HepG2 (cell line): Measurements from ENCODE around the gene PPP1R1B. TPM values are rescaled to one million over a fixed set of nuclear protein-coding genes. Genes with fewer than 3 reads are reported as not detected.

Source experiments
- ATAC-seq: fragments of 200-7000 bp; cut with Tn5 transposase; 3 replicates; pipeline ENCODE4 v1.9.1; 2020; ENCODE audit warnings: mild to moderate bottlenecking, moderate library complexity
- BruUV-seq: library from RNA; stranded (reverse); fragments of 400-500 nt; replicated peaks from 2 replicates; lab custom pipeline; 2021; lab: Mats Ljungman, UMichigan
- CTCF ChIA-PET: fragments of 300-600 bp; formaldehyde crosslinking; extraction: SDS; loops from one replicate; lab custom pipeline; 2021; ENCODE audit warnings: low total read pairs, inconsistent platforms, low intra/inter-chr PET ratio; lab: Yijun Ruan, JAX
- POLR2A ChIA-PET: fragments of 350-600 bp; sonication (Branson Sonifier 250); formaldehyde crosslinking; loops from one replicate; lab custom pipeline; 2020; ENCODE audit warnings: antibody characterized with exemption, inconsistent platforms; lab: Yijun Ruan, JAX
- DNase-seq: peaks from one replicate; pipeline ENCODE4 v3.0.0-alpha.2; 2015; ENCODE audit warnings: low spot score
- FAIRE-seq: peaks from 3 replicates; lab custom pipeline; 2011; peaks lifted over from hg19 to GRCh38; lab: Jason Lieb, UNC
- H2AFZ ChIP-seq: one replicate; pipeline ENCODE4 v1.6.1; 2011; ENCODE audit warnings: low read length, inconsistent platforms
- H3K27ac ChIP-seq: fragments of 300-600 bp; 3 replicates; pipeline ENCODE4 v1.8.0; 2011; ENCODE audit warnings: mixed run types, mild to moderate bottlenecking, mixed read lengths, low read length, inconsistent platforms; ENCODE audit not compliant: insufficient read depth; ENCODE audit errors: extremely low read length
- H3K27me3 ChIP-seq, 2 experiments: fragments of 200-600 bp in 1 of 2; 2 replicates in 1 of 2; 3 replicates in 1 of 2; pipeline versions ENCODE4 v1.6.0 to v1.8.0; 2011; ENCODE audit warnings: low read length in 2 of 2, mild to moderate bottlenecking in 2 of 2, moderate library complexity in 2 of 2, inconsistent platforms in 1 of 2; ENCODE audit not compliant: insufficient read depth in 2 of 2, control insufficient read depth in 1 of 2
- H3K36me3 ChIP-seq, 2 experiments: fragments of 200-600 bp in 1 of 2; replicated peaks in 1 of 2; 2 replicates in 1 of 2; 3 replicates in 1 of 2; pipeline versions ENCODE4 v1.5.1 to v1.8.0; 2011; ENCODE audit warnings: low read length in 2 of 2, inconsistent platforms in 1 of 2; ENCODE audit not compliant: insufficient read depth in 2 of 2, control insufficient read depth in 1 of 2
- H3K4me1 ChIP-seq: 2 replicates; pipeline ENCODE4 v1.5.1; 2012; ENCODE audit warnings: low read length, inconsistent platforms; ENCODE audit not compliant: insufficient read depth
- H3K4me2 ChIP-seq: 2 replicates; pipeline ENCODE4 v1.6.0; 2011; ENCODE audit warnings: low read depth, low read length, inconsistent platforms
- H3K4me3 ChIP-seq, 3 experiments: fragments of 200-600 bp in 1 of 3; sonication (generic), shearing (Covaris generic) in 1 of 3; replicated peaks in 1 of 3; 2 replicates each; pipeline ENCODE4 v1.5.1; 2011 to 2016; ENCODE audit warnings: low read length in 3 of 3, inconsistent platforms in 2 of 3, low read depth in 2 of 3, mild to moderate bottlenecking in 2 of 3, control low read depth in 1 of 3, mixed read lengths in 1 of 3; ENCODE audit not compliant: insufficient read depth in 1 of 3
- H3K79me2 ChIP-seq: one replicate; pipeline ENCODE4 v1.6.1; 2011; ENCODE audit warnings: low read length, inconsistent platforms; ENCODE audit not compliant: insufficient read depth
- H3K9ac ChIP-seq: 2 replicates; pipeline ENCODE4 v1.6.0; 2011; ENCODE audit warnings: mild to moderate bottlenecking, low read depth, low read length, inconsistent platforms; ENCODE audit not compliant: insufficient read depth
- H3K9me3 ChIP-seq: 2 replicates; pipeline ENCODE4 v1.5.1; 2012; ENCODE audit warnings: mild to moderate bottlenecking, low read length
- H4K20me1 ChIP-seq: 2 replicates; pipeline ENCODE4 v1.6.0; 2011; ENCODE audit warnings: inconsistent platforms, mild to moderate bottlenecking, low read length, moderate library complexity; ENCODE audit not compliant: insufficient read depth
- DNMT3B ChIP-seq: conservative IDR thresholded peaks from 2 replicates; pipeline ENCODE4 v1.6.1; 2016; ENCODE audit warnings: missing biosample characterization, control low read depth
- EP300 ChIP-seq, 3 experiments: sonication (generic) in 1 of 3; formaldehyde crosslinking in 1 of 3; IDR thresholded peaks; 2 replicates each; pipeline versions ENCODE4 v1.5.1 to v1.6.1; 2011 to 2020; ENCODE audit warnings: low read depth in 2 of 3, low read length in 2 of 3, borderline replicate concordance in 1 of 3, improper control_type of control experiment in 1 of 3, mild to moderate bottlenecking in 1 of 3, missing genetic modification reagents in 1 of 3, moderate library complexity in 1 of 3
- MIER3 ChIP-seq: IDR thresholded peaks from 2 replicates; pipeline ENCODE4 v1.6.1; 2016; ENCODE audit warnings: missing compliant biosample characterization, borderline replicate concordance
- MTF1 ChIP-seq: sonication (generic); formaldehyde crosslinking; IDR thresholded peaks from 2 replicates; pipeline ENCODE4 v1.5.0; 2020; ENCODE audit warnings: missing genetic modification reagents
- NR2F6 ChIP-seq, 2 experiments: IDR thresholded peaks; 2 replicates each; pipeline ENCODE4 v1.6.1; 2016; ENCODE audit warnings: antibody characterized with exemption in 1 of 2, mild to moderate bottlenecking in 1 of 2
- RELA ChIP-seq: sonication (generic); formaldehyde crosslinking; IDR thresholded peaks from 2 replicates; pipeline ENCODE4 v1.4.0; 2020; ENCODE audit warnings: missing genetic modification reagents
- RXRB ChIP-seq: IDR thresholded peaks from 2 replicates; pipeline ENCODE4 v1.6.1; 2016; ENCODE audit warnings: borderline replicate concordance, missing genetic modification reagents, missing compliant biosample characterization
- XRCC5 ChIP-seq: fragments of 200-400 bp; formaldehyde crosslinking; optimal IDR thresholded peaks from 2 replicates; pipeline ENCODE3; 2017; ENCODE audit warnings: mild to moderate bottlenecking, low read length
- ZBTB7B ChIP-seq: sonication (generic); formaldehyde crosslinking; IDR thresholded peaks from 2 replicates; pipeline ENCODE4 v1.4.0; 2020; ENCODE audit warnings: missing genetic modification reagents
- ZFP91 ChIP-seq: sonication (generic); formaldehyde crosslinking; IDR thresholded peaks from 2 replicates; pipeline ENCODE4 v1.9.0; 2022; ENCODE audit warnings: missing genetic modification reagents, mild to moderate bottlenecking, borderline replicate concordance
- ZNF205 ChIP-seq: IDR thresholded peaks from 2 replicates; pipeline ENCODE4 v1.6.1; 2018; ENCODE audit warnings: missing biosample characterization, missing genetic modification reagents
- ZNF256 ChIP-seq: sonication (generic); formaldehyde crosslinking; conservative IDR thresholded peaks from 2 replicates; pipeline ENCODE4 v1.4.0; 2020; ENCODE audit warnings: missing genetic modification reagents
- WGBS: methylation state at CpG from one replicate; pipeline ENCODE4 v1.1.6; 2017; ENCODE audit warnings: low lambda C conversion rate; 5-methylcytosine and 5-hydroxymethylcytosine counted together
- in situ Hi-C: cut with HindIII; loops from 2 replicates; pipeline ENCODE4 v1.10.0; 2017; ENCODE audit warnings: low pct_unique_long_range_greater_than_20kb; ENCODE audit not compliant: extremely low pct_ligation_motif_present
- intact Hi-C: fragments of 100-400 bp; cut with micrococcal nuclease; formaldehyde crosslinking; loops from one replicate; pipeline ENCODE4 v1.10.0; 2022; ENCODE audit not compliant: unreplicated experiment
- polyA plus RNA-seq, 8 experiments: library from polyadenylated mRNA; depleted of rRNA in 3 of 8; stranded (reverse) in 7 of 8; unstranded in 1 of 8; fragments of >200 nt; fragmentation: Illumina TruSeq in 4 of 8; extraction: Trizol in 4 of 8; gene quantifications; 2 replicates each; pipeline versions ENCODE4 v1.2.1 to v1.2.3, GENCODE V29; 2011 to 2016; ENCODE audit warnings: low read depth in 4 of 8, missing spikeins in 1 of 8, mixed read lengths in 1 of 8; ENCODE audit not compliant: insufficient read depth in 1 of 8
- total RNA-seq, 5 experiments: library from RNA; depleted of rRNA; stranded (reverse); fragments of >200 nt; fragmentation: Illumina TruSeq; extraction: Trizol; gene quantifications; 2 replicates each; pipeline ENCODE4 v1.2.3, GENCODE V29; 2016; ENCODE audit warnings: low read depth in 1 of 5
- TF ChIP-seq, protein P1 (sequence below): sonication (generic); formaldehyde crosslinking; IDR thresholded peaks from 2 replicates; pipeline ENCODE4 v1.4.0; 2020; ENCODE audit warnings: mild to moderate bottlenecking, missing genetic modification reagents
- TF ChIP-seq, protein P2 (sequence below): sonication (generic); formaldehyde crosslinking; IDR thresholded peaks from 2 replicates; pipeline ENCODE4 v1.4.0; 2020; ENCODE audit warnings: missing genetic modification reagents, mild to moderate bottlenecking, borderline replicate concordance

The PPP1R1B gene
- total and polyA plus RNA-seq, 2 of the 13 experiments (the other 11 are each of a cell fraction or from before 2014, with no cell fraction given): 0.08 TPM; not detected in 1

GRCh38 chr17:39621523-39622379, 5.0 kb upstream of the PPP1R1B start:
- intact Hi-C loops (loop anchor here (2.0 kb wide), 4 partner anchors 31 to 133 kb away; partner anchors contain the start of gene PNMT), in situ Hi-C loops (loop anchor here (5.0 kb wide), 3 partner anchors 51 to 131 kb away; no protein-coding TSS in a partner anchor)
- ChIA-PET POLR2A (interaction anchor here (0.7 to 1.0 kb wide), 6 partner anchors 31 to 133 kb away, joined by 3 to 8 read pairs (median 5); no protein-coding TSS in a partner anchor), CTCF (interaction anchor here (0.5 to 5.7 kb wide), 17 partner anchors 8 to 230 kb away, joined by 3 to 136 read pairs (median 6); partner anchors contain the start of genes MIEN1, PNMT, STARD3 and TCAP)
- Histone ChIP-seq H3K9ac (no peak overlapping the region), H3K27me3 (peaks cover 7 to 59% of the 10 kb centered on the region in 2 experiments), H4K20me1 (no peaks in the 10 kb centered on the region), H3K4me1 (peaks cover 47% of the 10 kb centered on the region), H3K79me2 (no peaks in the 10 kb centered on the region), H3K36me3 (no peaks in the 10 kb centered on the region), H3K4me3 (no peak overlapping the region), H3K9me3 (no peaks in the 10 kb centered on the region), H2AFZ (no peak overlapping the region), H3K4me2 (peak overlapping the region; percentile 52), H3K27ac (no peak overlapping the region)
- no TSS peak for BruUV-seq
- ATAC-seq (peak; percentile 67), FAIRE-seq (peak; percentile 97), DNase-seq (peak; percentile 80)
- 2% methylated on average over 18 of the region's 26 CpGs for WGBS
- TF ChIP-seq NR2F6 (IDR thresholded peaks at IDR 0.05) (0 out of 2 replicates have a peak, but pooled peaks have one; percentile 21), NR2F6 (CRISPR knock-in tag; IDR thresholded peaks at IDR 0.05) (peak; percentile 50; the same call in 1 of the 2 replicates), ZBTB7B (peak; percentile 89), RELA (CRISPR knock-in tag) (peak; percentile 92), EP300 (IDR thresholded peaks at IDR 0.05; ENCODE audit: low read depth in 2 of 2, low read length in 2 of 2) (peak in 1 of 2 experiments; percentile 21; a peak in 1 of 4 replicates), EP300 (CRISPR knock-in tag; IDR thresholded peaks at IDR 0.05; ENCODE audit: borderline replicate concordance) (no peak), MTF1 (no peak), ZFP91 (peak; percentile 89), XRCC5 (peak; percentile 100), DNMT3B (CRISPR knock-in tag) (peak; percentile 88; the same call in 1 of the 2 replicates), RXRB (CRISPR knock-in tag) (peak; percentile 77), MIER3 (CRISPR knock-in tag) (peak; percentile 94; the same call in 1 of the 2 replicates), ZNF256 (CRISPR knock-in tag) (0 out of 2 replicates have a peak, but pooled peaks have one; percentile 55), ZNF205 (CRISPR knock-in tag) (peak; percentile 77)
- TF ChIP-seq, protein P1, sequence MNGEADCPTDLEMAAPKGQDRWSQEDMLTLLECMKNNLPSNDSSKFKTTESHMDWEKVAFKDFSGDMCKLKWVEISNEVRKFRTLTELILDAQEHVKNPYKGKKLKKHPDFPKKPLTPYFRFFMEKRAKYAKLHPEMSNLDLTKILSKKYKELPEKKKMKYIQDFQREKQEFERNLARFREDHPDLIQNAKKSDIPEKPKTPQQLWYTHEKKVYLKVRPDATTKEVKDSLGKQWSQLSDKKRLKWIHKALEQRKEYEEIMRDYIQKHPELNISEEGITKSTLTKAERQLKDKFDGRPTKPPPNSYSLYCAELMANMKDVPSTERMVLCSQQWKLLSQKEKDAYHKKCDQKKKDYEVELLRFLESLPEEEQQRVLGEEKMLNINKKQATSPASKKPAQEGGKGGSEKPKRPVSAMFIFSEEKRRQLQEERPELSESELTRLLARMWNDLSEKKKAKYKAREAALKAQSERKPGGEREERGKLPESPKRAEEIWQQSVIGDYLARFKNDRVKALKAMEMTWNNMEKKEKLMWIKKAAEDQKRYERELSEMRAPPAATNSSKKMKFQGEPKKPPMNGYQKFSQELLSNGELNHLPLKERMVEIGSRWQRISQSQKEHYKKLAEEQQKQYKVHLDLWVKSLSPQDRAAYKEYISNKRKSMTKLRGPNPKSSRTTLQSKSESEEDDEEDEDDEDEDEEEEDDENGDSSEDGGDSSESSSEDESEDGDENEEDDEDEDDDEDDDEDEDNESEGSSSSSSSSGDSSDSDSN (CRISPR knock-in tag): peak; percentile 56
- TF ChIP-seq, protein P2, sequence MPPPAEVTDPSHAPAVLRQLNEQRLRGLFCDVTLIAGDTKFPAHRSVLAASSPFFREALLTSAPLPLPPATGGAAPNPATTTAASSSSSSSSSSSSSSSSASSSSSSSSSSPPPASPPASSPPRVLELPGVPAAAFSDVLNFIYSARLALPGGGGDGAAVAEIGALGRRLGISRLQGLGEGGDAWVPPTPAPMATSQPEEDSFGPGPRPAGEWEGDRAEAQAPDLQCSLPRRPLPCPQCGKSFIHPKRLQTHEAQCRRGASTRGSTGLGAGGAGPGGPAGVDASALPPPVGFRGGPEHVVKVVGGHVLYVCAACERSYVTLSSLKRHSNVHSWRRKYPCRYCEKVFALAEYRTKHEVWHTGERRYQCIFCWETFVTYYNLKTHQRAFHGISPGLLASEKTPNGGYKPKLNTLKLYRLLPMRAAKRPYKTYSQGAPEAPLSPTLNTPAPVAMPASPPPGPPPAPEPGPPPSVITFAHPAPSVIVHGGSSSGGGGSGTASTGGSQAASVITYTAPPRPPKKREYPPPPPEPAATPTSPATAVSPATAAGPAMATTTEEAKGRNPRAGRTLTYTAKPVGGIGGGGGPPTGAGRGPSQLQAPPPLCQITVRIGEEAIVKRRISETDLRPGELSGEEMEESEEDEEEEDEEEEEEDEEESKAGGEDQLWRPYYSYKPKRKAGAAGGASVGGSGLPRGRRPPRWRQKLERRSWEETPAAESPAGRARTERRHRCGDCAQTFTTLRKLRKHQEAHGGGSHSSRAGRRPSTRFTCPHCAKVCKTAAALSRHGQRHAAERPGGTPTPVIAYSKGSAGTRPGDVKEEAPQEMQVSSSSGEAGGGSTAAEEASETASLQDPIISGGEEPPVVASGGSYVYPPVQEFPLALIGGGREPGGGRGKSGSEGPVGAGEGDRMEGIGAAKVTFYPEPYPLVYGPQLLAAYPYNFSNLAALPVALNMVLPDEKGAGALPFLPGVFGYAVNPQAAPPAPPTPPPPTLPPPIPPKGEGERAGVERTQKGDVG (CRISPR knock-in tag): 0 out of 2 replicates have a peak, but pooled peaks have one; percentile 47
